NCI-H1105 treated with DMSO at 0.1 percent for 48 hours (cell line): Measurements from ENCODE around the gene TBX2.

Experiments used
- DNase-seq: peaks from one replicate; lab custom pipeline; 2025; lab: John Stamatoyannopoulos, UW

Gene TBX2

DNA sequence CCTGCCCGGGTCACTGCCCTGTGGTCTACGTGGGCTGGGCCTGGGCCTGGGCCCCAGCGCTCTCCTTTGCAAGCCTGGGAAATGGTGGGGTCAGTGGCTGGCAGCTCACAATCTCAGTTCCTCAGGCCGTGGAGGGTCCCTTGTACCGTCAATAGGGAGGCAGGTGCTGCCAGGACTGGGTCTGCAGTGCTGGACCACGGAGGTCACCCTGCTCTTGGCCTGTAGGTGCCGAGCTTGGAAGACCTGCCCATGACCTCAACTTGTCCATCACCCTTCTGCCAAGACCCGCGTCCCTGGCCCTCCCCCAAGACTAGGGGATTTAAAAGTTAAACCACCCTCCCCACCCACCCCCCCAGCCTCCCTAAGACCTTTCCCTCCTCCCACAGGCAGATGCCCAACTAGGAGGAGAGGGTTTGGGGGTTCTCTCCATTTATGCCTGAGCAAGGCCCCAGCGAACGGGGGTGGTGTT is 2.5 kb downstream of the TBX2 start:
- no peak for DNase-seq

DNA sequence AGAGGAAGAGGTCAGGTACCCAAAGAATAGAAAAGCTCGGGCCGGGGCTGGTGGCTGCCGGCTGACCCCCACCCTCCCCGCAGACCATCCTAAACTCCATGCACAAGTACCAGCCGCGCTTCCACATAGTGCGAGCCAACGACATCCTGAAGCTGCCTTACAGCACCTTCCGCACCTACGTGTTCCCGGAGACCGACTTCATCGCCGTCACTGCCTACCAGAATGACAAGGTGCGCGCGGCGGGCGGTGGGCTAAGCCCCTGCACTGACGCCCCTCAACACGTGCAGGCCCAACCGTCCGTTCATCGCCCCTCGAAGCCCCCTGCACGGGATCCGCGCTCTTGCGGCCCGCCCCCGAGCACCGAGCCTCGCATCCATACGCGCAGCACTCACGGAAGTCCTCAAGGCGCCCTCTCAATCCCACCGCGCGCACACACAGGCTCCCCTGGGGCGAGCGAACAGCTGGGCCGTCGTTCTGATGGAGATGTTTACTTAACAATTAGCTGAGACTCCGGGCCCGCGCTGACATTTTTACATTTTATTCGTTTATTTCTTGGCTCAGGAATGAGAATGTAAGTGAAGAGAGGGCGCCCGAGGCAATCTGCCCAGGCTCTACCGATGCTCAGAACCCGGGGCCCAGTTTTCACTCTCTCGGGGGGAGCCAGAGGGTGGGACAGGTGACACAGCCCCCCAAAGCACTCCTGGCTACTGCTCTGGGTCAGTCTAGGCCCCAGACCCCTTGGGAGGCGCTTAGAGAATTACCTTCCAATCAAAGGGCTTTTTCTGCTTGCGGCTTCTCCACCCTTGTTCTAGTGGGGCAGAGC is 3.5 kb downstream of the TBX2 start:
- peak; percentile 87 for DNase-seq

DNA sequence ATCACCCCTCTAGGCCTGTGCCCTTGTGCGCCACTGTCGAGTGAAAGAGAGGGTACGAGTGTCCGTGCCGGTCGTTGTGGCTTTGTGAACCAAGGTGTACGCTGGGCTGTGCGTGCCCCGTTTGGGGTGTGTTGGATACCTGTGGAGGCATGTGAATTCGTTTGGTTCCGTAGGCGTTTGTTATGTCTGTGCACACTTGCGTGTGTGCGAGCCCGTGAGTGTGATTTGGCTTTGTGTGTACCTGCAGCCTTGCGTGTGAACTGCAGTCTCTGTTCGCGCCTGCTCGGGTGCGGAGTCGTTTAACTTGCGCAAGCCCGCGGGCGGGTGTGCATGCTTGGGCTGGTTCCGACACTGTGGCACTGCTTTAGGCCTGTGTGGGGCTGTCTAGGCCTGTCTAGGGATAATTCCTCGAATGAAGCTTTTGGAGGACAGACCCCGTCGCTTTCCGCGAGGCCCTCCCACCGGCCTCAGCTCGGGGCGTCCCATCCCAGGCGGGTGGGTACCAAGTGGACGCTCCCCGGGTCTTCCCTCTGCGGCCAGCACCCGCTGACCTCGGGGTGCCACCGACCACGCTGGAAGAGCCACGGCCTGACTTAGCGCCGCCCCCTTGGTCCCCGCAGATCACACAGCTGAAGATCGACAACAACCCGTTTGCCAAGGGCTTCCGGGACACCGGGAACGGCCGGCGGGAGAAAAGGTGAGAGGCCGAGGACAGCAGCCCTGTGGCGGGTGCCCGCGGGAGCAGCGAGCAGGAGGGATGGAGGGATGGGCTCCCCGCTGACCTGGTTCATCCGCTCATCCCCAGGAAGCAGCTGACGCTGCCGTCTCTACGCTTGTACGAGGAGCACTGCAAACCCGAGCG is 4.4 kb downstream of the TBX2 start:
- peak; percentile 34 for DNase-seq

DNA sequence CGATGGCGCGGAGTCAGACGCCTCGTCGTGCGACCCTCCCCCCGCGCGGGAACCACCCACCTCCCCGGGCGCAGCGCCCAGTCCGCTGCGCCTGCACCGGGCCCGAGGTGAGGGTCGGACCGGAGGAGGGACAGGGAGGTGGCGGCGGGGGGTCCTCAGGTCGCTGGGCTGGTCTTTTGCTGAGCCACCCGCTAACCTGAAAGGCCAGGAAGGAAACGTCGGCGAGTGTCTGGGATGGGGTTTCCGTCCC is 4.9 kb downstream of the TBX2 start:
- peak; percentile 13 for DNase-seq

DNA sequence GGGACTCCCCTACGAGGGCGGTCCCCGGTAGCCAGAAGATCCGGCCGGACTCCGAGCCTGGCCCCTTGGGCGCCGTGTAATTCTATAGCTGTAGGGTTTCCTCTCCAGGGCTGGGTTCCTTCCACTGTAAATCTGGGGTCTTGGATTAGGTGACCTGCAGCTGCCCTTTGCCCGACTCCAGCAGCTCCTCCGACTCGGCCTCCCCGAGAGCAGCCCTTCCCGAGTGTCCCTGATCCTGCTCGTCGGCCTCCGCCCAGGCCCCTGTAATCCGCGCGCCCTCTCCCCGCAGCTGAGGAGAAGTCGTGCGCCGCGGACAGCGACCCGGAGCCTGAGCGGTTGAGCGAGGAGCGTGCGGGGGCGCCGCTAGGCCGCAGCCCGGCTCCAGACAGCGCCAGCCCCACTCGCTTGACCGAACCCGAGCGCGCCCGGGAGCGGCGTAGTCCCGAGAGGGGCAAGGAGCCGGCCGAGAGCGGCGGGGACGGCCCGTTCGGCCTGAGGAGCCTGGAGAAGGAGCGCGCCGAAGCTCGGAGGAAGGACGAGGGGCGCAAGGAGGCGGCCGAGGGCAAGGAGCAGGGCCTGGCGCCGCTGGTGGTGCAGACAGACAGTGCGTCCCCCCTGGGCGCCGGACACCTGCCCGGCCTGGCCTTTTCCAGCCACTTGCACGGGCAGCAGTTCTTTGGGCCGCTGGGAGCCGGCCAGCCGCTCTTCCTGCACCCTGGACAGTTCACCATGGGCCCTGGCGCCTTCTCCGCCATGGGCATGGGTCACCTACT is 5.5 kb downstream of the TBX2 start:
- DNase-seq = no peak

DNA sequence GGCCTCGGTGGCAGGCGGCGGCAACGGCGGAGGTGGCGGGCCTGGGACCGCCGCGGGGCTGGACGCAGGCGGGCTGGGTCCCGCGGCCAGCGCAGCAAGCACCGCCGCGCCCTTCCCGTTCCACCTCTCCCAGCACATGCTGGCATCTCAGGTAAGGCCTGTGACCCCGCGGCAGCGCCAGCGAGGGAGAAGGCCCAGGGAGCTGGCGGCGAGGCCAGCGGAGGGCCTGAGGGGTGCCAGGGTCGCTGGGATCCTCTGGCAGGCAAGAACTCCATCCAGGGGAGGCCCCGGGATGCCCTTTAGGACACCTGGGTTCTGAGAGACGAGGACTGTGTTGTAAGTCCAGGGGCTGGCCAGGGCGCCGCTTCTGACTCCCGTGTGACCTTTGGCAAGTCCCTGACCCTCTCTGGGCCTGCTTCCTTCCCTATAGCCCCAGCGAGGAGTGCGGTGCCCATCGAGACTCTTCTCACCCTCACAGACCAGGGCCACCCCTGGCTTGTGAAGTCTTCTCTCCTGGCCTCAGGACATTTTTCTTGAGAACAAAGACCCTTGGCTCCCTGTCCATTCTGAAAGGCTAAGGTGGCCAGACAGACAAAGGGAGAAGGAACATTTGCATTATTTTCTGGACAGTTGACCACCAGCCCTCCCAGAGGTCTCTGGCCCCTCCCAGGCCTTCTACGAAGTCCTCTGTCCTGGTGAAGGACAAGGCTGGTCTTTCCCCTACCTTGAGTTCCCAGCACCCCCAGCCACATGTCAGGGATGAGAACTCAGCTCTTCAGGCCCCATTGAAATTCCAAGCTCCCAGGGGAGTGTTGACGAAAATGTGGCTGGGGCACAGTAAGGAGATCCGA is 6.3 kb downstream of the TBX2 start:
- no peak for DNase-seq

DNA sequence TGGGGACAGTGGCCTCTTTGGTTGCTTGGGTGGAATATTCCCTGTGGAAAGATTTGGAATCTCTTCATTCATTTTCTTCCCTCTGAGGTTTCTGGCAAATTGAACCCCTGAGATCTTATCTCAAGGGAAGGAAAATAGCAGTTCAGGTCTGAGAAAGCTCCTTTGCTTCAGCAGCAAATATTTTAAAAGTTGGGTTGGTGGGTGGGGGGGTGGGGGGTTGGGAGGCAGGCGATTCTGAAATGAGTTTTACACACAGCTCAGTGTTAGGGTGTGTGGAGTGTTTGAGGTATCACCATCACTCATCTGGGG is 6.8 kb downstream of the TBX2 start:
- DNase-seq = no peak

DNA sequence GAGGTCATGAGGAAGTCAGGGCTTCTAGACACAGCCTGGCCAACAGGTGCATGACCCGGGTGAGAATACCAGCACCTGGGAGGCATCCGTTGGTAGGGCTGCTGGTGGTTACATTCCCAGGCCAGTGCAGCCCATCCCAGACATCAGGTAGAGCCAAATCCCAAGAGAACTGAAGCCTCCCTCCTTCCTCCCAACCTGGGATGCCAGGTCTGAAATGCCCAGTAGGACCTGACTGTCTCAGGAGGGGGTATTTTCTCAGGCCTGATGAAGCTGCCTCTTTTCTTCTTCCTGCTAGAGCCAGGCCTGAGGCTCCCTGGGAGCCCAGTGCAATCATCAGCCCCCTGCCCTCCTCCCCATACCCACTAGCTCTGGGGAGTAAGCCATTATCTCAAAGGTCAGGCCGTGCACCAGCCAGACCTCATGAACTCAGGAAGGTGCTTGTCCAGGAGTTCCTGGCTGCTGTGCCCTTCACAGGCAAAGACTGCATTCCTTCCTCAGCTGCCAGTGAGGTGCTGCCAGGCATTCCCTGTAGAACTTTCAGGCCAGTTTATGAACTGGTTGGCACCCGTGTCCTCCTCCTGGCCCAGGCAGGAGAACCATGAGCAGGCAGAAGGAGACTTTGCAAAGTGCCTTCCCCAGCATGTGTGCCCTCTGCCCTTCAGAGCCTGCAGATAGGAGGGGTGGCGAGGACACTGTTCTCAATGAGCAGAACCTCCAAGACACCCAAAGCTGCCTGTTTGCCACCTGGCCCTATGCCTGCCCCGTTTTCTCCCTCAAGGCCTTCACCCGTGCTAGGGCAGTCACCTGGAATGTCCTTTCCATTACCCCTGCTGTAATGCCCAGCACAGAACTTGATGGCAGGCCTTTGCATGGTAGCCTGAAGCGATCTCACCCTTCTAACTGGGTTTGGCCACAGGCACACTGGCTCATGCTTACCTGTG is 7.6 kb downstream of the TBX2 start:
- no peak for DNase-seq

DNA sequence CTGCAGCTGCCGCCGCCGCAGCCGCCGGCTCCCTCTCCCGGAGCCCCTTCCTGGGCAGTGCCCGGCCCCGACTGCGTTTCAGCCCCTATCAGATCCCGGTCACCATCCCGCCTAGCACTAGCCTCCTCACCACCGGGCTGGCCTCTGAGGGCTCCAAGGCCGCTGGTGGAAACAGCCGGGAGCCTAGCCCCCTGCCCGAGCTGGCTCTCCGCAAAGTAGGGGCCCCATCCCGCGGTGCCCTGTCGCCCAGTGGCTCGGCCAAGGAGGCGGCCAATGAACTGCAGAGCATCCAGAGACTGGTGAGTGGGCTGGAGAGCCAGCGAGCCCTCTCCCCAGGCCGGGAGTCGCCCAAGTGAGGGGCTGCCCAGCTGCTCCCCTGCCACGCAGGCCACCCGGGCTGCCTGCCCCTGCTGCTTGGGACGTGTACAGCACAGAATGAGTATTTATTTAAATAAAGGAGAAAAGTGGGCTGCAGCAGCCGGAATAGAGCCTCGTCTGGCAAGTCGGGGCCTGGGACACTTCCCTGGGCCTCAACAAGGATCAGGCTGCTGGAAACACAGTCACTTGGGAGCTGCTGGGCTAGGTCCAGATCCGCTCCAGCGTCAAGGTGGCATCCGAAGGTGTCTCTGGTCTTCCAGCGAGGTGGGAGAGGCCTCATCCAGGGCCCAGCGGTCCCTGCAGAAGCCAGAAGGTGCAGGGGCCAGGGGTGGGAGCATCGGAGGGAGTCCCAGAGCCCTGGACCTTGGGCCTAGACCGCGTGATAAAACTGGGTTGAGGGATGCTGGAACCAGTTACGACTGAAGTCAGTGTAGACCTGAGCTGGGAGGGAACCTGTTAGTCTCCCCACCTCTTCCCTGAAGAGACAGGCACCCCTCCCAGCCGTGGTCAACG is 8.8 kb downstream of the TBX2 start:
- DNase-seq = no peak

DNA sequence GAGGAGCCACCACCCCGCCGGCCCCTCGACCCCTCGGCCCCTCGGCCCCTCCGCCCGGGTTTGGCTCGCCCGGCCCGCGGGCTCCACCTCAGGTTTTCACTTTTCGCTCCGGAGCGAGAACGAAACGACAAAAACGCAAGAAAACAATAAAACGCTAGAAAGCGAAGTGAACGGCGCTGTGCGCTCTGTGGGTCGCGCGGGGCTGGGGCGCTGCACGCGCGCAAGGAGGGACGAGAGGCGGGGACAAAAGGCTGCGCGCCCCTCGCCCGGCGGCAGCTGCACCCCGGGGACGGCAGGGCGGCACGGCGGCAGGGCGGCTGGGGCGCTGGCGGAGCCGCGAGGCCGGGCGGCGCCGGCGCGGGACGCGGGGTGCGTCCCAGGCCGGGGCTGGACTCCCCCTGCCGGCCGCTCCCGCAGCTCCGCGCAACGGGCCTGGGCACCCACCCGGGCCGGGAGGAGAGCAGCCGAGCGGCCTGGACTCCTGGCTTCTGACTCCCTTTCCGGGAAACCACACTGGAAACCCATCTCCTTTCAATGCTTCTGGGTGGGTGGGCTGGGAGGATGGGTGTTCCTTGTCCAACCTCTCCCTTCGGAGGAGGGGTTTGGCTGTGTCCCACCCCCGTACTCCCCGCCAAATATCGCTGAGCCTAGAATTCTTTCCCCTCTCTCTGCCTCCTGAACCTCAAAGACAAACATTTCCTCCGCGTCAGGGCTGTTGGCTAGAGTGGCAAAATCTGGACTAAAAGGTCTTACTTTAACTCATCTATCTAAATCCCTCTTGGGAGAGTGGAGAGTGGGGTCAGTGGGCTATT is 9.9 kb downstream of the TBX2 start:
- DNase-seq = peak; percentile 55

DNA sequence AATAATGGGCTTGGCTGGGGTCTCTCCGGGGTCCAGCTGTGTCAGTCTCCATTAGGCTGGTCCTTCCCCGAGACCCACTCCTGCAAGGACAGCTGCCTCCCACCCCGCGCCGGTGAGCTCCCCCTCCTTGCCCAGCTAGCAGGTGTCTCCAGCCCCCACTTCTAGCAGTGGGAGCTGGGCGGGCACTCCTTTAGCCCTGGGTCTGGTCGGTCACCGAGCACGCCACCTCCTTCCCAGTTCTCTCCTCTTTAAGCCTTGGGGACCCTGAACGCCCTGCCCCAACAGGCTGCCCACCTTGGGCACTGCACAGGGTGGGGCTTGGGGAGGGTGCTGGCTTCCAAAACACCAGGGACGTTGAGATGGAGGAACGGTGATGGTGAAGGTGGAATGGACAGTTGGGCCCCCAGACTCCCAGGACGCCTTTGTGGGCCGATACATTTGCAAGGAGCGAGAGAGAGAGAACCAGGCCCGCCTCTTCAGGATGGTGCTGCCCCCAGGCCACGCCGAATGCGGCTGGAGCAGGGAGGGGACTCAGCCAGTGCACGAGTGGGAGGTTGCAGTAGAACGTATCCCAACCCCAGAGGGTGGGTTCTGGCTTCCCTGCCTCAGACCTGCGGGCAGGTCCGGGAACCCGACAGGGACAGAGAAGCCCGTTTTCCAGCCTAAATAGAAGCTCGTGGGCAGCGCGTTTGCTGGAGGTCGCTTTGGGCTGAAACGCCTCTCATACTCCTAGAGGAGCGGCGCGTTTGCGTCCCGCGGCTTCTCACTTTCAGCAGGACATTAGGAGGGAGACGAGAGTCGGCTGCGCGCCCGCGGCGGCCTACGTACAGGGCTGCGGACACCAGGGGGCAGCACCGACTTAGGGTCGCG is 10.7 kb downstream of the TBX2 start:
- DNase-seq = peak; percentile 23

DNA sequence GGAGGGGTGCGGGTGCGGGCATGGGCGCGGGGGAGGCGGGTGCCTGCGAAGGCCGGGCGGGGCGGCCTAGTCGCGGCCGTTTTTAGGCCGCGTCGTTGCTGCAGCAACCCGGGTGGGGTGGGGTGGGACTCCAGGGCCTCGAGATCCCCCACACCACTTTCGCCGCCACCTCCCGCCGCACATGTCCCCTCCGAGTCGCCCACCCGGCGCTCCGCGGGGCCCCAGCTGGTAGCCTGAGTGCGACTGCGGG is 11.3 kb downstream of the TBX2 start:
- no peak for DNase-seq

DNA sequence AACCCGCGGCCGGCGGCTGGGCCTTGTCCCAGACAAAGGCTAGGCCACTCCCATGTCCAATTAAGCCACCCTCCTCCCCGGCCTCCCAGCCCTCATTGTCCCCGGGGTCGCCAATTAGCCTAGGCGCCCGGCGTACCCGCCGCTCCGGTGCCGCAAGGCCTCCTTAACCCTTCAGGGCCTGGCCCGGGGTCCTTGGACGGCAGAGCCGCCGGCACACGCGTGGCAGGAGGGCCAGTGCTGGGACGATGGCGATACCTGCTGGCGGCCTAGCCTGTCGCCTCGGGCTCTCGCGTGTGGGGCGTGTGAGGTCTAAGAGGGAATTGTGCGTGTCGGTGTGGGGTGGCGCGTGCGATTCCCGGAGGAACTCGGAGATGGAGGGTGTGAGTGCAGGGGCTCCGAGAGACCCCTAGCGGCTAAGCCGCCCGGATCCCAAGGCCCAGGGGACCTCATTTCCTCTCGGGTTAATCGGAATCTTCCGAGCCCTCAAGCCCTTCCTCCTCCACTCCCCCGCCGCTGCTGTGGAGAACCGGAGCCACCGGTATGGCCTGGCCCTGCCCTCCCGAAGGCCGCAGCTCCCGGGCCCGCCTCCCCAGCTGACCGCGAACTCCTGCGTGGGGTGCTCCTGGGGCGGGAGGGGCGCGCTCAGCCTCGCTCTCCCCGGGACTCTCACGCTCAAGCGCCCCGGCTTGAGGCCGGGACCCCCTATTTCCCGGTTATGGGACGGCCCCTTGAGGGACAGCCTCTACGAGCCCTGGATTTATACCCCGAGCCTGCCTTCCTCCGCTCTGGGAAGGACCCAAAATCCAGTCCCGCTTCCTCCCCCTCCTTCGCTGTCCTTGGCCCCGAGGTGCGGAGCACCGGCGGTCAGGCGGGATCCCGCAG is 11.9 kb downstream of the TBX2 start:
- DNase-seq = no peak

DNA sequence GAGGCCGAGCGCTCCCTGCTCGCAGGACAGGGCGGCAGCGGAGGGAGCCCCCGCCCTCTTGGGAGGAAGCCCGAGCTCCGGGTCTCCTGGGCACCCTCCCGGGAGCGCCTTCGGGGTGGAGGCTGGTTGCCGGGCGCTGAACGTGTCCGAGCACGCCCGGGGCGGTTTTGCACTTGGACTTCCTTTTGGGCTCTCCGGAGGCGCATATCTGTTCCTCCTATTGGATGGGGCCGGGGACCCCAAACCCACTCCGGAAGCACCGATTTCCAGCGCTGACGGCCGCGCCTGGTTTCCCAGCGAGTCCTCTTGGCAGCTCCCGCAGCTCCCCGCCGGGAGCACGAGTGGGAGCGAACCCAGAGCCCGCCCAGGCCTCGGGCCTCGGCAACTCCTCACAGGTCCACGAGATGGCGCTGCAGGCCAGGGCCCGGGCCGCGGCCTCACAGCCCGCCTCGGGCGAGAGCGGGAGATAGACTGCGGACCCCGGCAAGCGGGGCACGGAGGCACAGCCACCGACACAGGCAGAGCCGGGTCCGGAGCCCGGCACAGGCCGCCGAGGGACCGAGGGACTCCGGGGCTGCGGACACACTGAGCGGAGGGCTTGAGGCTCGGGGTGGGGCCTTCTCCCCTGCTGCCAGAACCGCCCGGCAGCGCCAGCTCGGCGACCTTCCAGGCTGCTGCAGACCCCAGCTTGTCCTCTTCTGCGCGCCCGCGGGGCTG is 12.7 kb downstream of the TBX2 start:
- peak; percentile 69 for DNase-seq

DNA sequence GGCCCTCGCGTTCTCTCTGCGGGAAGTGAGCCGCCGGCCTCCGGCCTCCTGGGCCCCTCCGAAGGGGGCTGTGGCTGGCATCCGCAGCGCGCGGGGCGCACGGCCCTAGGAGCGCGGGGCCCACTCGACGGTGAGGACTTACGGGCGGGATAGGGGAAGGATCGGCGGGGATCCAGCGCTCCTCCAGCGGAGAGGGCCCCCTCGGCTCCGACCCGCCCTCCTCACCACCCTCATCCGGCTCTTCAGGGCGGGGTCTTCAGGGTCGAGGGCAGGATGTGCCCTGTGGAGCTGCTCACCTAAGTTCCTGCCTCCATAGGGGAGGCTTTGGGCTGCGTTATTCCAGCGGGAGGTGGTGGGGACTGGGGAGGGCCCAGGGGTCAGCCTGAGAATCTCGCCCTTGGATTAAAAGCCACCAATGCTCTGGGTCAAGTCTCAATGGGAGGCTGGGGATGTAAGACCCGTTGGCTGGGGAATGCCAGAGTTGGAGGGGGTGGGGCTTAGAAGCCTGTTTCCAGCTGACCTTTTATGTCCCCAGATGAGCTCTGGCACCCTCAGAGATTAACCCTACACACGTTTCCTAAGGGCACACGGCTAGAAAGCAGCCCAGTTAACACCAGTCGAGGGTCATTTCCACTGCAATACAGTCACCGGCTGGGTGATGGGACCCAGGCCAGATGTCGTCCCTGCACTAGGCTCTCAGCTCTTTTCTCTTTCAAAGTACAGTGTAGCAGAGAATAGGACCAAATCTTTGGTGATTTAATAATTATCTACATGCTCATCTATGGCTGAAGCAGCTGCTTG is 13.4 kb downstream of the TBX2 start:
- peak; percentile 55 for DNase-seq

DNA sequence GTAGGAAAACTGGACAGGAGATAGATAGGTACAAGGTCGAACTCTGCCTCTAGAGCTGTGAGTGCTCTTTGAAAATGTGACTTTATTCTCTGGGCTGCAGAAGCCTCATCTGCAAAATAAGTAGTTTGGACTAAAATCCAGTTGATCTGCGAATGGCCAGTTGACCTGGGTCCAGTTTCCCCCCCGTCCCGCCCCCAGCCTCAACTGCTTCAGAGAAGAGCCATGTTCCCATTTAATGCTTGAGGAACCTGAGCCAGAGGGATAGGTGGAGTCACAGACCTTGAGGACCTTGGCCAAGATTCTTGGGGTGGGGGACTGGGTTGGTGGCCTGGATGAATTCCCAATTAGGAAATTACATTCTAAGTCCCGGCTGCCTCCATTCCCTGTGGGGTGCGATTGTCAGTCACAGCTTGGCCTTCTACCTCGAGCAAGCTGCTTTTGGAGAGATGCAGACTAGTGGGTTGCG is 14.1 kb downstream of the TBX2 start:
- DNase-seq = no peak
